Right kidney (tissue), 1 donor: ENCODE data around the gene GFPT2.

Experiments used
- DNase-seq: peaks from one replicate; pipeline ENCODE4 v3.0.0-alpha.2; 2016

The GFPT2 gene

DNA sequence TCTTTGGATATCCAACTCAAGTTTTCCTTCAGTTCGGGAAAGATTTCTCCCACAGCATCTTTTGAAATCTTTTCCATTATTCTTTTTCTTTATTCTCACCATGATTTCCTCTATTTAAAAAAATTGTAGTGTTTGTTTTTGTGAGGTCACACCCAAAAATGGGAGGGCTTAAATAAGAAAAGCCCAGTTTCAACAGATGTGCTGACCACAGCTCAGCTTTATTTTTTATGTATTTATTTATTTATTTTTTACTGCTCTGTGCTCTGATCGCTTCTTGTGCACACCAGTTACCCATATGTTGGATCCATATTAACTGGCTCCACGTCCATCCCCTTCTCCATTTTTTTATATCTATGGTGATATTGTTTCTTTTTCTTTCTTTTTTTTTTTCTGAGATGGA, 20.3 kb downstream of the GFPT2 start:
- no peak for DNase-seq

DNA sequence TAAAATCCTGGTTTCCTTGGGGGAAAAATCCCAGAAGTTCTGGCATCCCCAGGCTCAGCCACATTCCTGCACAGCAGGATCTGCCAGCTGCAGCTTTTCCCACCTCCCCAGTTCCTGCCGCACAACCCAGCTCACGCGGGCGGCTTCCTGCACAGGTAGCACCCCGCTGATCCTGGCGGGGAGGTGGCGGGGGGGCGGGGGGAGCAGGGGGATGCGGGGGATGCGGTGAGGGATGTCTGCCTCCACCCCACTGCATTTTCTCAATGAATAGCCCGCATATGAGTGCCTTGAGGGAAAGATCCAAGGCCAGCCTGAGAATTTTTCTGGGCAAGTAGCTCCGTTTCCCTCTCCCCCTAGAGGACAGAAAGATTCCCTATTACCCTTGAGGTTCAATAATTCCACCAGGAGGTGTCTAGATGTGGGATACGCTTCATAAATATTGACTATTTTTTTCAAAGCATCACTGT, 21.1 kb downstream of the GFPT2 start:
- DNase-seq, result no peak

- DNase-seq, result no peak
These were observed 21.5 kb downstream of the GFPT2 start for GRCh38 chr5:180331647-180331950.

DNA sequence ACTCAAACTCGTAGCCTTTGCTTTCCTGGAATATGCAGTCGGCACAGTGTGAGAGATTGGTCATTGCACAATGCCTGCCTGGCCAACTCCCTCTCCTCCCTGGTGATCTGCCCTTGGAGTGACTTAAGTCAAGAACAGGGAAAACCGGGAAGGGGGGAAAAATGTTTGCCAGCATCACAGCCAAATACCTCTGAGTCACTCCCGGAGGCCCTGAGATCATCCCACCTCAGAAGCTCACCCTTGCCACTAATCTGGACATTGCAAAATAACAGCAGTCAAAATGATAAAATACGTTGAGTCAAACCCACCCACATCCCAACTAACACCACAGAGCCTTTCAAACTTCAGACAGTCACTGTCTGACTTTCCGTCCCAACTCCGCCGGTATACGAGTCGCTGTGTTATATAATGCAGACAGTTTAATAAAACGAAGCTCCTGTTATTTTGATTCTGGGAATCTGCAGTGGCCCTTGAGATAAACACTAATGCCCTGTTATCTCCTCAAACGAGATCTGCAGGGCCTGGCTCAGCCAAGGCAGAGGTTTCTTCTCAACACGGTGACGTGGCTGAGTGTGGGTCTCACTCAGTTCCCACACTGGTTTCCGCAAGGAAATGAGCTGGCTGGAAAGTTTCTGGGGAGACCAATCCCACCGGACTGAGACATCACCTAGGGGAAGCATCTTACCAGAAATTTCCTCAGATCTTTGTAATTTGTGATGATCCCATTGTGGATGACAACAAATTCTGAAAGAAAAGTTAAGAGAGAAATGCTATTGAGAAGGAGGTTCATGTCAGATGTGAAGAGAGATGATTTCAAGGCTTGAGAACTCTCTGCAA, 22.1 kb downstream of the GFPT2 start:
- DNase-seq, result no peak

DNA sequence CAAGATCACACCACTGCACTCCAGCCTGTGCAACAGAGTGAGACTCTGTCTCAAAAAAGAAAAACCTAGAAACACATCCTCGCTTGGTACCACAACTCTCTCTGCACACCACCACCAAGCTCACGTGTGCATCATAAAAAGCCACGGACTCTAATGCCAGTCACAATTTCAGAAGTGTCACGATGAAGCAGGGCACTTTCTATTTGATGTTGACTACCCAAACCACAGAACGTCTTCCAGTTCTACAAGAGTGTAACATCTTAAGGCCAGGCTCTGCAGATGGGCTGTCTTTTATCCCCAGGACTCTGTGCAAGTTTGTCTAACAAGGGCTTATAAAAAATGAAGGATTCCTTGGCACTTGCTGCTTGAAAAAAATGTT, 22.9 kb downstream of the GFPT2 start:
- DNase-seq, result no peak

- no peak for DNase-seq
These were observed 23.4 kb downstream of the GFPT2 start for GRCh38 chr5:180329606-180330269.

DNA sequence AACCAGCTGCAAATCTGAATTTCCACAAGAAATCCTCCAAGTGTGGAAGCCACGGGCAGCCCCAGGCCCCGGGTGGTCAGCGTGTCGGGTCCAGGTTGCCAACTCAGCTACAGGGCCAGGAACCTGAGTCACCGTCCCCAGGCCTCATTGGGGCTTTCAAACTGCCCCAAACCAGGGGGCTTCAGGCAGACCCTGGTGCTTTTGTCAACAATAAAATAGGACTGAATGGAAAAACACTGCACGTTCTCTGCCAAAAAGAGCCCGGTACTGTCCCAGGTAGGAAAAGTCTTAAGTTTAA, 24.0 kb downstream of the GFPT2 start:
- DNase-seq, result no peak

GRCh38 chr5:180328296-180329137, 24.6 kb downstream of the GFPT2 start:
- no peak for DNase-seq

GRCh38 chr5:180326989-180327565, 26.1 kb downstream of the GFPT2 start:
- DNase-seq, result no peak

GRCh38 chr5:180324601-180324950, 28.6 kb downstream of the GFPT2 start:
- no peak for DNase-seq

DNA sequence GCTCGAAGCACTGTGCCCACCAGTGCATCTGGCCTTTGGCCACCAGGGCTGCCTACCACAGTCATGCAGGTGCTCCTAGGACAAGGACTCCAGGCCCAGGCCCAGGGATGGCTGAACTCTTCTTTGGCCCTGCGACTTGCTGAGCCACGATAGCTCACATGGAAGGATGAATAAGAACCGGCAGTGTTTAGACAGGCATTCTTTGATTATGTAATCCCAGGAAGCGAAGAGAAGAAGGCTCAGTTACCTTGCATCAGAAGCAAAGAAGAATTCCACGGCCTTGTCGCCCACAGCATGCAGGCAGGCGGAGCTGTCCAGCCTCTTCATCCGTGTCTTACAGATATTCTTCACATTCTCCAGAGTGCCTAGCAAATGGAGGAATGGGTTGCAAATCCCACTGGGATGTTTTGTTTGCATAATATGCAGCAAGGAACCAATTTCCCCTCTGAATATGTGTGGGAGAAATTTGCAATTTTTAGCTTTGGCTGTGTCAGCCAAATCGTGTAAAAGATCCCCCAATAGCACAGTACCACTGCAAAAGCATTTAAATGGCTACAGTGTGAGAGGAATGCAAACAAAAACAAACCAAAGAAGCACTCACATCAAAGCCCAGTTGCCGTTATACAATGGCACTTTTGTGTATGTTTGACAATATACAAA, 29.1 kb downstream of the GFPT2 start:
- DNase-seq, result no peak

- DNase-seq, result no peak
These were observed 30.0 kb downstream of the GFPT2 start for GRCh38 chr5:180323160-180323559.

DNA sequence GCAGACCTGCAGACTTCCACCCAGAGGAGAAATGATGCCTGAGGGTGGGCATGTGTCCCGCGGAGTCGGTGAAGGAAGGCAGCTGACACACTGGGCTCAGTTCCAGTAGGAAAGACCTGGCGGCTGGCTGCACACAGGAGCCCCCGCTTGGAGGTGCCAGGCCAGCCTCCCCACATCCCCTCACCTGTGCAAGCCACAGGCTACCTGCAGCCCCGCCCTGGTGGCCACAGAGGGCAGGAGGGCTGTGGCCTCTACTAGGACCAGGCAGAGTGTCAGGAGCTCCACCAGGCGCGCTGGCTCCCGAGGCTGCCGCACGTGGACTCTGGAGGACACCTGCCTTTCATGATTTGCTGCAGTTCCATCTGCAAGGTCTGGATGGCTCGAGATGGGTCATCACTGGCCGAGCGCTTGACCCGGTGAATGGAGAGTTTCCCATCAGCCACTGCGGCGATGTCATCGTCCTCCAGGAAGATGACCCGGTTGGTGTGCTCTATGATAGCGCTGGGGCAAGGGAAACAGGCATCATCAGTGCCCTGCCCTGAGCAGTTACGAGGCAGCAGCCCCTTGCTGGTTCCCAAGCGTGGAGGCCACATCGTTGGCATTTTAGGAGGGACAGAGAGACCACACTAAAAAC, 34.6 kb downstream of the GFPT2 start:
- no peak for DNase-seq

GRCh38 chr5:180316586-180316985, 36.5 kb downstream of the GFPT2 start:
- no peak for DNase-seq

GRCh38 chr5:180315762-180316212, 37.3 kb downstream of the GFPT2 start:
- DNase-seq, result no peak

DNA sequence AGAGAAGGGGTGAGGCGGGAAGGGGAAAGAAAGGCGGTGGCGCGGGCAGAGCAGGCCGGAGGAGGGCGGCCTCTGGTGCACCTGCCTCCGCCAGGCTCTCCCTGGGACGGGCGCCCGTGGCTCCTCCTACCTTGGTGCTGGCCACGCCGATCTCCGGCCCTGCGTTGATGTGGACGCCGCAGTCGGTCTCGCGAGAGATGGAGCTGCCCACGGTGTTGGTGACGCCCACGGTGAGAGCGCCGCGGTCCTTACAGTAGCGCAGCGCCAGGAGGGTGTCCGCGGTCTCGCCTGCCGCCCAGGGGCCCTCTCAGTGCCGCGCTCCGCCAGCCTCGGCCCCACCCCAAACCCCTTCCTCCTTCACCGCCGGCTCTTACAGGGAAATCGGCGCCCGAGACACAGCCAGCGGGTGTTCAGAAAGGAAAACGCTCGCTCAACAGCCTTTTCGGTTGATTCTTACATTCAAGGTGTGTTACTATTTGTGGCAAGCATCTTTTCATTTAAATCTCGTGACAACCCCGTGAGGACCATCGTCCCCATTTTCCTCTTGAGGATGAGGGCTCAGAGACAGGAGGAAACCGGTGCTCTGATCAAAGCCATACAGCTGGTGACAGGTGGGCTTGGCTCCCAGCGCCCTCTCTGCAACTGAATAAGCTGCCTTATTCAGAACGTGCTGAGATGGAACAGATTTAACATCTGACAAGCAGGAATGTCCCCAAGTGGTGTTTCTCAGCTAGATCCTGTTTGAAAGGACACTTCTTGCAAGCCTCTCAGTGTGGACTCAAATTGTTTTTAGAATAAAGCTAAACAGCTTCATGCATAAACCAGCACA, 39.2 kb downstream of the GFPT2 start:
- peak; percentile 55 for DNase-seq

DNA sequence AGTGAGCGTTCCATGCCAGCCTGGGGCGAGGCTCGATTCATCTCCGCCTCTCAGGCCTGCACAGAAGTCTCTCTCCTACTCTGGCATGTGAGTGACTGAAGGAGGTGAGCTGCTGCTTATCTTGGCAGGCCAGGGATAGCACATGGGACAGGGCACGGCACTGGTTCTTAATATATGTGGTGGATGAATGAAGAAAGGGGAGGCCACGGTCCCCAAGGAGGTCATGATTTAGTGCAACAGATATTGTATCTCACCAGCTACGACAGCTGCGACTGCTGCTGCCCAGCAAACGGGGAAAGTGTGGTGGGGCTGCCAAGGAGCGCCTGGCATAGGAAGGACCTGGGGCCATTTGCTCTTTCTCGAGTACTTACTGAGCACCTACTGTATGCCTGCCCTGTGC, 41.9 kb downstream of the GFPT2 start:
- no peak for DNase-seq

- no peak for DNase-seq
These were observed 46.3 kb downstream of the GFPT2 start for GRCh38 chr5:180306796-180307195.

DNA sequence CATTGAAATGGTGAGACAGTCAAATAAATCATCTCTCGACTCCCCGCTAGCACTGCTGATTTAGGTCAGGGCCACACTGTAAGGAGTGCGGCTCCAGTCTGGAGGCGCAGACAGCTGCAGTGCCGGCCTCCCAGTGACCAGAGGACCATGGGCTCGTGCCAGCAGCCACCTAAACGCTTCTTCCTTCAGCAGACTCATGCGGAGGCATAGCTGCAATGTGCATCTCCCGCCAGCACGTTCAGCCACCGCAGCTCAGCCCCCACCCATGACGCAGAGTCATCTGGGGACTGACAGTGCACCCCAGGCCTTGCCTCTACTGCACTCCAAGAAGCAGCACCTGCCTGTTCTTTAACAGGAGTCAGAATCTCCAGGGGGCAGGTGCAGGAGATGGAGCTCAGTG, 47.7 kb downstream of the GFPT2 start:
- no peak for DNase-seq

GRCh38 chr5:180304431-180305375, 48.4 kb downstream of the GFPT2 start:
- no peak for DNase-seq
